Nephron (organoid): Measurements from ENCODE around the gene UGT1A8.

Source experiments
- H3K27ac Mint-ChIP-seq, 3 experiments: 2 replicates each; pipeline ENCODE4 v1.8.0; 2020; ENCODE audit warnings: mixed read lengths in 3 of 3, mild to moderate bottlenecking in 2 of 3, moderate library complexity in 1 of 3
- H3K27me3 Mint-ChIP-seq: 2 replicates; pipeline ENCODE4 v1.8.0; 2021; ENCODE audit warnings: low read depth, mild to moderate bottlenecking, moderate library complexity, mixed read lengths
- H3K36me3 Mint-ChIP-seq: 2 replicates; pipeline ENCODE4 v1.8.0; 2020; ENCODE audit warnings: low read depth, mixed read lengths
- H3K4me1 Mint-ChIP-seq: 2 replicates; pipeline ENCODE4 v1.8.0; 2020; ENCODE audit warnings: mixed read lengths
- H3K4me3 Mint-ChIP-seq, 3 experiments: 2 replicates each; pipeline ENCODE4 v1.8.0; 2020; ENCODE audit warnings: mild to moderate bottlenecking in 3 of 3, mixed read lengths in 3 of 3, moderate library complexity in 2 of 3
- H3K9me3 Mint-ChIP-seq: 2 replicates; pipeline ENCODE4 v1.8.0; 2020; ENCODE audit warnings: mixed read lengths
- TF ChIP-seq, protein P1 (sequence below), 3 experiments: fragments of 200-600 bp; sonication (generic); IDR thresholded peaks; one replicate each; pipeline ENCODE4 v1.5.0; 2021; ENCODE audit warnings: antibody characterized with exemption in 3 of 3; ENCODE audit not compliant: unreplicated experiment in 3 of 3

The UGT1A8 gene

GRCh38 chr2:233802132-233802815, 184.8 kb downstream of the UGT1A8 start:
- H3K4me1 Mint-ChIP-seq, result no peaks in the 10 kb centered on the region
- peaks cover 17% of the 10 kb centered on the region for H3K27me3 Mint-ChIP-seq
- no peaks in the 10 kb centered on the region for H3K36me3 Mint-ChIP-seq
- peaks cover 4% of the 10 kb centered on the region for H3K9me3 Mint-ChIP-seq
- TF ChIP-seq, protein P1, sequence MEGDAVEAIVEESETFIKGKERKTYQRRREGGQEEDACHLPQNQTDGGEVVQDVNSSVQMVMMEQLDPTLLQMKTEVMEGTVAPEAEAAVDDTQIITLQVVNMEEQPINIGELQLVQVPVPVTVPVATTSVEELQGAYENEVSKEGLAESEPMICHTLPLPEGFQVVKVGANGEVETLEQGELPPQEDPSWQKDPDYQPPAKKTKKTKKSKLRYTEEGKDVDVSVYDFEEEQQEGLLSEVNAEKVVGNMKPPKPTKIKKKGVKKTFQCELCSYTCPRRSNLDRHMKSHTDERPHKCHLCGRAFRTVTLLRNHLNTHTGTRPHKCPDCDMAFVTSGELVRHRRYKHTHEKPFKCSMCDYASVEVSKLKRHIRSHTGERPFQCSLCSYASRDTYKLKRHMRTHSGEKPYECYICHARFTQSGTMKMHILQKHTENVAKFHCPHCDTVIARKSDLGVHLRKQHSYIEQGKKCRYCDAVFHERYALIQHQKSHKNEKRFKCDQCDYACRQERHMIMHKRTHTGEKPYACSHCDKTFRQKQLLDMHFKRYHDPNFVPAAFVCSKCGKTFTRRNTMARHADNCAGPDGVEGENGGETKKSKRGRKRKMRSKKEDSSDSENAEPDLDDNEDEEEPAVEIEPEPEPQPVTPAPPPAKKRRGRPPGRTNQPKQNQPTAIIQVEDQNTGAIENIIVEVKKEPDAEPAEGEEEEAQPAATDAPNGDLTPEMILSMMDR (IDR thresholded peaks at IDR 0.05; ENCODE audit: unreplicated experiment in 3 of 3), result no peak
- no peak overlapping the region for H3K4me3 Mint-ChIP-seq
- no peak overlapping the region for H3K27ac Mint-ChIP-seq

DNA sequence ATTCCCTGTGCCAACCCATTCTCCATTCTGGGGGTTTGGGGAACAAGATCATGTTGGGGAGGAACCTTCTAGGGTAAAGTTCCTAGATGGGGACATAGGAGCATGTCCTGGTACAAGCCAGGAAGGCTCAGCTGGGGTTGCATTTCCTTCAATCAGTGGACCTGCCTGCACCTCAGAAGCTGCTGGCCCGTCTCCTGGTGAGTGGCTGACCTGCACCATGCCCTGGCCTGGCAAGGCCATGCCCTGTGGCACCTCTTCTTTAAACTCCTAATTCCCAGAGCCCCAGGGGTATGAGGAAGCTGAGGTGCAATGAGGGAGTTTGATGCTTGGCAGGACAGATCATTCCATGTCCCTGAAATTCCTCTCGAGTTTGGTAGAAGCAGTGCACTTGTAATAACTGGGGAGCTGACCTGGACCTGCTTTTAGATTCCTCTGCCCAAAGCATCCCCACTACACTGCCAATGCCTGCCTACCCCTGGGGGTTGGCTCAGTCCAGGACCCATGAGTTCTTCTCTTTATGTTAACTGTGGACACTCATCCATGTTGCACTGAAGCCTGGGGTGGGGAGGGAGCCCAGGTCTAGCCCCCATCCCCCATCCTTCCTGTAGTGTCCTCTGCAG, 186.0 kb downstream of the UGT1A8 start:
- Mint-ChIP-seq H3K36me3 (no peaks in the 10 kb centered on the region), H3K27ac (no peak overlapping the region), H3K9me3 (peaks cover 4% of the 10 kb centered on the region), H3K27me3 (peaks cover 23% of the 10 kb centered on the region), H3K4me3 (no peak overlapping the region), H3K4me1 (no peaks in the 10 kb centered on the region)
- TF ChIP-seq, protein P1 (IDR thresholded peaks at IDR 0.05; ENCODE audit: unreplicated experiment in 3 of 3), result no peak

DNA sequence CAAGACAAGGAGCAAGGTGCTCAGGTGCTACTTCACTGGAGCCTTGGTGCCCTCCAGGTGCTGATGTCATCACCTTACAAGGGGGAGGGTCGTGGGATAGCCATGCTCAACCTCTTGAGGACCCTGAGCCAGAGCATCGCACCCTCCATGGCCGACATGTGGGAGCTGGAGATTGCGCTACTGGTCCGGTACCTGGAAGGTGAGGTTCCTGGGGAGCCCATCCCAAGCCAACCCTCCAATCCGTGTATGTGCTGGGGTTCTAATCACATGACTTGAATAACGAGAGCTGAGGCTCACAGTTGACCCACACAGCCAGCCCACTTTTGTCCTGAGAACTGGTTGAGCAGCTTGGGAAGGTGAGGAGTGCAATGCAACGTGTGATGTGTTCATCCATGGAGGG, 186.6 kb downstream of the UGT1A8 start:
- peaks cover 20% of the 10 kb centered on the region for H3K27me3 Mint-ChIP-seq

GRCh38 chr2:233807215-233807865, 189.9 kb downstream of the UGT1A8 start:
- Mint-ChIP-seq H3K27ac (no peak overlapping the region), H3K4me3 (no peak overlapping the region), H3K9me3 (no peaks in the 10 kb centered on the region), H3K36me3 (no peaks in the 10 kb centered on the region), H3K27me3 (peaks cover 33% of the 10 kb centered on the region), H3K4me1 (no peaks in the 10 kb centered on the region)
- TF ChIP-seq, protein P1 (IDR thresholded peaks at IDR 0.05; ENCODE audit: unreplicated experiment in 3 of 3), result no peak

More for the DNA sequence above, 186.6 kb downstream of the UGT1A8 start:
- peaks cover 4% of the 10 kb centered on the region for H3K9me3 Mint-ChIP-seq
- H3K27ac Mint-ChIP-seq, result no peak overlapping the region
- TF ChIP-seq, protein P1 (IDR thresholded peaks at IDR 0.05; ENCODE audit: unreplicated experiment in 3 of 3), result no peak
- H3K36me3 Mint-ChIP-seq, result no peaks in the 10 kb centered on the region
- H3K4me3 Mint-ChIP-seq, result no peak overlapping the region
- no peaks in the 10 kb centered on the region for H3K4me1 Mint-ChIP-seq

DNA sequence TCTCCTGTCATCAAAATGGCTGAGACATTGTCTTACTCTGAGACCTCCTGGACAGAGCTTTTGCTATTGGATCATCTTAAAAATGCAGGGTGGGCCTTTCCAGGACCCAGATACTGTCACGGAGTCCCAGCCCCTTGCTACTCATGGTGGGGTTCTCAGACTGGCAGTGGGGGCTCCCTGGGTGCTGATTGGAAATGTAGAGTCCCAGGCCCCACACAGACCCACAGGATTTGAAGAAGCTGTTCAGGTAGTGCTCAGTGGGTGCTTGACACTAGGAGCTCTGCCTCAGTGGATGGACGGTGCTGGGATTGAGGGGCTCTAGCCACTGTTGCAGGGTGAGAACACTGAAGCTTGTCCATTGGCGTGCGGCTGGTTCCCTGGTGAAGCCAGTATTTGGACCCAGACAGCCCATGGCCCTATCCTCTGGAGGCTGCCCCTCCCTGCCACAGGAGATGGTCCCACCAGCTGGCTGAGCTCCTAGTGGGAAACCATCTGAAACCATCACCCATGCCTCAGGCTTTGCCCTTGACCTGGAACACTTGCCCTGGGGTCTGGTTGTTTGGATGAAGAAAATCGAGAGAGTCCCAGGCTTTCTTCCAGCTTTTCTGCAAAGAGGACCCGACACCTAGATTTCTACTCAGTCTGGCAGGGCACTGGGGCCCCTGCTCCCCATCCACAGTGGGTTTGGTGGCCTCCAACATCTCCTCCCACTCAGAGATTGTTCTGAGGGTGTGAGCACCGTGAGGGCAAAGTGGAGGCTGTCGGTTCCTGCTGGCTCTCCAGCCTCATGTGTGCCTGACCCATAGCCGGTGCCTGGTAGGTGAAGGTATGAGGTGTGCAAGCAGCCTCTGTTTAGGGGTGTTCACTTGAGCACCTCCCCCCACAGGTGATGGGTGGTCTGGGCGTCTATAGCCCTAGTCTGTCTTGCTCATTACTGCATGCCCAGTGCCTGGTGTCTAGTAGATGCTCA, 190.8 kb downstream of the UGT1A8 start:
- TF ChIP-seq, protein P1 (IDR thresholded peaks at IDR 0.05; ENCODE audit: unreplicated experiment in 3 of 3), result no peak
- Mint-ChIP-seq H3K27ac (no peak overlapping the region), H3K4me1 (no peaks in the 10 kb centered on the region), H3K36me3 (no peaks in the 10 kb centered on the region), H3K9me3 (no peaks in the 10 kb centered on the region), H3K27me3 (peaks cover 25% of the 10 kb centered on the region), H3K4me3 (no peak overlapping the region)
